Measurements from ENCODE around the gene ARSG.
A peak's percentile ranks its signal among the peaks of the same experiment; 100 is the strongest.
"Not testable (repeated sequence)": the region's sequence is repeated elsewhere in the genome, so short reads cannot be mapped to it uniquely, and the experiment has no call there.

ARSG gene

GRCh38 chr17:68341482-68341881 is 50.2 kb downstream of the ARSG start:
- no peak for DNase-seq

- no peak for DNase-seq
These were observed 52.7 kb downstream of the ARSG start for GRCh38 chr17:68343976-68344375.

GRCh38 chr17:68344701-68345136 is 53.4 kb downstream of the ARSG start:
- DNase-seq, result peak; percentile 35

DNA sequence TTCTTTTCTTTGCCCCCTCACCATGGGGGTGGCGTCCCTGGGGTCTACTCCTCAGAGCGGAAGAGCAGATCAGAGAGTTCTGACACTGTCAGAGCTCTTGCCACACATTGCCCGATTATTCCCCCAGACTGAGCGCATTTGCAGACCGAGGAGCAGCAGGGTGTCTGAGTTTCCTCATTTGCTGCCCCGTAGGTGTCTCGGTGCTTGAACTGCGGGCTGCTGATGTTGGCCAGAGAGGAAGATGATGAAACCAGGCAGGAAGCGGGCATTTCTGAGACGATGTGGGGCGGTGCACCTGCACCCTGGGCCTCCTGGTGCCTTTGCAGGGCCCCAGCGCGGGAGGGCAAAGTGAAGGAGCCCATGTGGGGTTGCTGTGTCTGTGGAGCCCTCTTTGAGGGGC is 55.2 kb downstream of the ARSG start:
- peak; percentile 61 for DNase-seq

GRCh38 chr17:68347380-68347779 is 56.1 kb downstream of the ARSG start:
- DNase-seq, result no peak

- DNase-seq, result no peak
These were observed 57.9 kb downstream of the ARSG start for GRCh38 chr17:68349157-68349556.

DNA sequence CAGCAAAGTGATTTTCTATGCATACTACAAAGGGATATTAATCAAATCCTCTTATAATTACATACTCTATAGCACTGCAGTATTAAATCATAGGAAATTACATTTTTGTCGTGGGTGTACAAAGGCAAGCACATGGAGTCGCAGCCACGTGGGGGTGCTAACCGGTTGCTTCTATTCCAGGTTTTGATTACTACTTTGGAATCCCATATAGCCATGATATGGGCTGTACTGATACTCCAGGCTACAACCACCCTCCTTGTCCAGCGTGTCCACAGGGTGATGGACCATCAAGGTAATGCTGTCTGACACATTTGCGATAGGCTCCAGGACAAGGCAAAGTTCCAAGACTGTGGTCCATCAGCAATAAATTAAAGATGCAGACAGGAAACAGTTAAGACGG is 60.1 kb downstream of the ARSG start:
- DNase-seq, result no peak

GRCh38 chr17:68352041-68352440 is 60.7 kb downstream of the ARSG start:
- DNase-seq, result no peak

DNA sequence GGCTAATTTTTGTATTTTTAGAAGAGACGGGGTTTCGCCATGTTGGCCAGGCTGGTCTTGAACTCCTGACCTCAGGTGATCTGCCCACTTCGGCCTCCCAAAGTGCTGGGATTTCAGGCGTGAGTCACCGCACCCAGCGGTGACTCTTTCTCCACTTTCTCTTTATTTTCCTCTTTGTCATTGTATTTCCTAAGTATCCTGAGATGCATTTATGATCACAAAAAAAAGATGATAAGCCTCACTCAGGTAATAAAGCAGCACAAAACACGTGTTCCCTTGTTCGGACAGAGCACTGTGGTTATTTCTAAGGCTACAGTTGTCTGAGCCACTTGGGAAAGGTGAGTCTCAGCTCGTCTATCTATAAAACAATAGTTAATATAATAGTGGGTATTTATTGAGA is 61.4 kb downstream of the ARSG start:
- DNase-seq, result not testable (repeated sequence)

DNA sequence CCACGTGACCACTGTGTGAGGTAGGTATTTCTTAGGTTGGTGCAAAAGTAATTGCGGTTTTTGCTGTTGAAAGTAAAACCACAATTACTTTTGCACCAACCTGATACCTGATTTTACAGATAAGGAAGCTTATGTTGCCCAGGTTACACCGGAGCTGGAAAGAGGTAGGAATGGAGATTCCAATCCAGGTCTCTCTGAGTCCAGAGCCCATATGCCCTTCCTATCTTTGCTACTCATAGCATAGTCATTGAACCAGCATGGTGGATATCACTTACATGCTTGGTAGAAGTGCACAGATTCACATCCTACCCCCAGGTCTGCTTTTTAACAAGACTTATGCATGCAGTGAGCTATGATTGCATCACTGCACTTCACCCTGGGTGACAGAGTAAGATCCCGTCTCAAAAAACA is 61.8 kb downstream of the ARSG start:
- no peak for DNase-seq

DNA sequence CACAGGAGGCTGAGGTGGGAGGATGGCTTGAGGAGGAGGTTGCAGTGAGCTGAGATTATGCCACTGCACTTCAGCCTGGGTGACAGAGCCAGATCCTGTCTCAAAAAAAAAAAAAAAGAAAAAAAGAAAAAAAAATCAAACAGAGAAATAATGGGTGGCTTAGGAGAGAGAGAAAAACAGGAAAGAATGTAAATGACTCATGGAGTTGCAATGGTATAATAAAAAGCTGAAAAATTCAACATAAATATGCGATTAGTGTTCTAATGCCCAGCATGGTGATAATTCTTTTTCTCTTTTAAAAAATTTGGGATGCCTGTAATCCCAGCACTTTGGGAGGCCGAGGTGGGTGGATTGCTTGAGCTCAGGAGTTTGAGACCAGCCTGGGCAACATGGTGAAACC is 63.0 kb downstream of the ARSG start:
- DNase-seq, result not testable (repeated sequence)

DNA sequence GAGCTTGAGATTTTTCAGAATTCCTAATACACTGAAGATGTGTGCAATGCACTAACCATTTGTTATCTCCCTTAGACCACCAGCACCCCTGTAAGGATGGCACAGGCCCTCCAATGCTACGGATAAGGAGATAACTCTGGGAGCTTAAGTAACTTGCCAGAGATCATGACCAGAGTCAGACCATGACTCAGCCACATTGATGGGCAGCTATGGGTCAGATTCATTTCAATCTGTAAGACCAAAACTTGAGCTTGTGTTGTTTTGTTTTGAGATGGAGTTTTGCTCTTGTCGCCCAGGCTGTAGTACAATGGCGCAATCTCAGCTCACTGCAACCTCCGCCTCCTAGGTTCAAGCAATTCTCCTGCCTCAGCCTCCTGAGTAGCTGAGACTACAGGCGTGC is 63.8 kb downstream of the ARSG start:
- not testable (repeated sequence) for DNase-seq

DNA sequence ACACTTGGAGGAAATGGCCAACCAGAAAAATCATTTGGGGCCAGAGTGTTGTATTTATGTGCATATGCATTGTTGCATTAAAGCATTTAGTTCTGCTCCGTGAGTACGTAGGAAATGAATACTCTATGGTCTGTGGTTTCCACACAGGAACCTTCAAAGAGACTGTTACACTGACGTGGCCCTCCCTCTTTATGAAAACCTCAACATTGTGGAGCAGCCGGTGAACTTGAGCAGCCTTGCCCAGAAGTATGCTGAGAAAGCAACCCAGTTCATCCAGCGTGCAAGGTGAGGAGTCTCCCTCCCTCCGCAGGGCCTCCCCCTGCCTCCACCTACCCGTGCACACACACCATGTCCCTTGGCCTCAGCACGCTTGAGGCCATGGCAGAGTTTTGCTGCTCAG is 65.2 kb downstream of the ARSG start:
- peak; percentile 57 for DNase-seq

- no peak for DNase-seq
These were observed 65.7 kb downstream of the ARSG start for GRCh38 chr17:68356949-68357455.

GRCh38 chr17:68357886-68358285 is 66.6 kb downstream of the ARSG start:
- DNase-seq, result no peak

GRCh38 chr17:68359791-68360535 is 68.7 kb downstream of the ARSG start:
- no peak for DNase-seq

DNA sequence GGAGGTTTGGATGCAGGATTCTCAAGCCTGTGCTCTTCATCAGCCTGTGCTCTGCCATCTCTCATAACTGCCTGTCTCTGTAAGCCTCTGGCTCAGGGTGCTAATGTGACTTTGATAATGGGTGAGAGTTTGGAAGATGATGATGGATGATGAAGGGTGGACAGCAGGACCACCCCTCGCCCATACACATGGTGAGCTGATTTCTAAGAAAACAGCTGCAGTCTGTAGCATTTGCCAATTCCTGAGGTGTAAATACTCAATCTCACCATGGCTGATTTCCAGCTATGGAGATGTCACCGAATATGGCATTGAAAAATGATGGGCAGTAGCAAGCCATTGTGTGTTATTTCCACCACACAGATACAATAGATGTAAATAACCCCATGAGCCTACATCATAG is 74.2 kb downstream of the ARSG start:
- no peak for DNase-seq

DNA sequence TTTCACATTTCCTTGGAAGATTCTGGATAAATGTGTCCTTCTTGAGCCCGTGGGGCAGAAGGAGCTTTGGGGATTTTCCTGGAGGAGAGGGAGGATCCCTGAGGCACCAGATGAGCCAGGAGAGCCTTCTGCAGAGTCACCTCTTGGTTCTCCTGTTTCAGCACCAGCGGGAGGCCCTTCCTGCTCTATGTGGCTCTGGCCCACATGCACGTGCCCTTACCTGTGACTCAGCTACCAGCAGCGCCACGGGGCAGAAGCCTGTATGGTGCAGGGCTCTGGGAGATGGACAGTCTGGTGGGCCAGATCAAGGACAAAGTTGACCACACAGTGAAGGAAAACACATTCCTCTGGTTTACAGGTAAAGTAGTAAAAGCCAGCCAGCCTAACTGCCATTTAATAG is 77.1 kb downstream of the ARSG start:
- DNase-seq, result no peak

- DNase-seq, result no peak
These were observed 84.3 kb downstream of the ARSG start for GRCh38 chr17:68375566-68375965.

DNA sequence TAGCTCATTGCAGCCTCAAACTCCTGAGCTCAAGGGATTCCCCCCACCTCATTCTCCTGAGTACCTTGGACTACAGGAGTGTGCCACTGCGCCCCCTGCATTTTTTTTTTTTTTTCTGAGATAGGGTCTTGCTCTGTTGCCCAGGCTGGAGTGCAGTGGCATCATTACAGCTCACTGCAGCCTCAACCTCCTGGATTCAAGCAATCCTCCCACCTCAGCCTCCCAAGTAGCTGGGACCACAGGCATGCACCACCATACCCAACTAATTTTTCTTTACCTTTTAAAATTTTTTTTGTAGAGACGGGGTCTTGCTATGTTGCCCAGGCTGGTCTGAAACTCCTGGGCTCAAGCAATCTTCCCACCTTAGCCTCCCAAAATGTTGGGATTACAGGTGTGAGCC is 84.9 kb downstream of the ARSG start:
- DNase-seq, result not testable (repeated sequence)

DNA sequence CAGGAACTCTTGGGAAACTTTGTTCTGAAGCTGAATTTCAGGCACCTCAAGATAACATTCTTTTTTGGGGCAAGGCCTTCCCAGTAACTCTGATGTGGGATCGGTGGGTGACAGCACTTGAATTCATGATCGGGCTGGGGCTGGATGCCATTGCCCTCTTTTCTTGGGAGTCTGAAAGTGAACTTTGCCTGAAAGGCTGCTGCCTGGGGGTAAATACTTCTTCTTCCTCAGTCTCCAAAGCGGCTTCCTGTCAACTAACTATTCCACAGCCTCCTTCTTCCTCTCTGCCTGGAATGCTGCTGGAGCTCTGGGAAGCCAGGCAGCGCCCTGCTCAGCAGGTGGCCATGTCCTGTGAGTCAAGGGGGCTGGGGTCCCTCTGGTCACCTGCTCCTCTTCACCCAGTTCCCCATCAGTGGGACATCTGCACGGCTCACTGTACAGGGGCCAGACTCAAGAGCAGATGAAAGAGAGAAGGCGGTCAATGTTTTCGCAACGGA is 86.5 kb downstream of the ARSG start:
- no peak for DNase-seq

- no peak for DNase-seq
These were observed 87.2 kb downstream of the ARSG start for GRCh38 chr17:68378268-68379176.

- no peak for DNase-seq
These were observed 87.8 kb downstream of the ARSG start for GRCh38 chr17:68379177-68379510.
